H1 (cell line): ENCODE results near the gene ADGRV1. TPM values are rescaled to one million over a fixed set of nuclear protein-coding genes. Genes with fewer than 3 reads are reported as not detected.

ENCODE experiments used
- CTCF ChIA-PET: fragments of 300-600 bp; sonication (Branson Sonifier 250); formaldehyde crosslinking; loops from one replicate; lab custom pipeline; 2021; ENCODE audit not compliant: partially characterized antibody; lab: Charles Lee
- POLR2A ChIA-PET: fragments of 300-600 bp; sonication (Branson Sonifier 250); formaldehyde crosslinking; loops from one replicate; lab custom pipeline; 2021; ENCODE audit warnings: inconsistent platforms; ENCODE audit not compliant: partially characterized antibody; lab: Charles Lee
- DNase-seq, 2 experiments: peaks; one replicate each; pipeline versions ENCODE4 v3.0.0 to v3.0.0-alpha.2; 2010 to 2022; ENCODE audit warnings: low spot score in 2 of 2, low read depth in 1 of 2, mixed read lengths in 1 of 2
- FAIRE-seq: peaks from 2 replicates; lab custom pipeline; 2011; peaks lifted over from hg19 to GRCh38; lab: Jason Lieb, UNC
- H2AFZ ChIP-seq: 2 replicates; pipeline ENCODE4 v1.8.1; 2012; ENCODE audit warnings: low read length, inconsistent platforms
- H2AK5ac ChIP-seq: 2 replicates; pipeline ENCODE4 v1.6.1; 2013; ENCODE audit warnings: low read depth, low read length
- H2BK120ac ChIP-seq: replicated peaks from 2 replicates; pipeline ENCODE3; 2013; ENCODE audit warnings: low read depth, low read length, inconsistent platforms
- H2BK12ac ChIP-seq: 2 replicates; pipeline ENCODE4 v1.6.1; 2013; ENCODE audit warnings: low read depth, low read length
- H2BK15ac ChIP-seq: 2 replicates; pipeline ENCODE4 v1.6.1; 2013; ENCODE audit warnings: low read length
- H2BK20ac ChIP-seq: 2 replicates; pipeline ENCODE4 v1.6.1; 2013; ENCODE audit warnings: low read length
- H2BK5ac ChIP-seq: 2 replicates; pipeline ENCODE4 v1.6.1; 2013; ENCODE audit warnings: low read depth, low read length
- H3K14ac ChIP-seq: 2 replicates; pipeline ENCODE4 v1.6.1; 2013; ENCODE audit warnings: inconsistent platforms; ENCODE audit not compliant: insufficient read length
- H3K18ac ChIP-seq: 2 replicates; pipeline ENCODE4 v1.6.1; 2013; ENCODE audit warnings: low read length; ENCODE audit errors: extremely low read depth
- H3K23ac ChIP-seq: 2 replicates; pipeline ENCODE4 v1.6.1; 2013; ENCODE audit warnings: inconsistent platforms; ENCODE audit not compliant: insufficient read length
- H3K23me2 ChIP-seq: 2 replicates; pipeline ENCODE4 v1.6.1; 2013; ENCODE audit warnings: low read depth, low read length
- H3K27ac ChIP-seq: 2 replicates; pipeline ENCODE4 v1.6.1; 2011; ENCODE audit warnings: low read depth, low read length, inconsistent platforms
- H3K27me3 ChIP-seq, 4 experiments: replicated peaks in 1 of 4; 1 replicate in 1 of 4; 2 replicates in 3 of 4; pipeline versions ENCODE4 v1.6.1 to v1.8.1; 2011 to 2013; ENCODE audit warnings: low read length in 3 of 4, mild to moderate bottlenecking in 3 of 4, inconsistent platforms in 2 of 4, mixed read lengths in 2 of 4, moderate library complexity in 1 of 4; ENCODE audit not compliant: control insufficient read depth in 3 of 4, insufficient read depth in 3 of 4; ENCODE audit errors: extremely low read depth in 1 of 4
- H3K36me3 ChIP-seq, 4 experiments: 2 replicates each; pipeline versions ENCODE4 v1.6.1 to v1.8.1; 2011 to 2013; ENCODE audit warnings: mild to moderate bottlenecking in 4 of 4, low read length in 3 of 4, moderate library complexity in 2 of 4, control low read depth in 1 of 4, inconsistent platforms in 1 of 4; ENCODE audit not compliant: insufficient read depth in 4 of 4, control insufficient read depth in 2 of 4
- H3K4ac ChIP-seq: replicated peaks from 2 replicates; pipeline ENCODE3; 2013; ENCODE audit warnings: low read length, low read depth, mixed read lengths, inconsistent platforms; ENCODE audit not compliant: insufficient read length
- H3K4me1 ChIP-seq, 4 experiments: replicated peaks in 1 of 4; 1 replicate in 1 of 4; 2 replicates in 3 of 4; pipeline versions ENCODE4 v1.6.1 to v1.8.1; 2011 to 2013; ENCODE audit warnings: low read length in 3 of 4, inconsistent platforms in 2 of 4, mixed read lengths in 1 of 4; ENCODE audit not compliant: insufficient read depth in 4 of 4, control insufficient read depth in 3 of 4
- H3K4me2 ChIP-seq, 2 experiments: 2 replicates each; pipeline versions ENCODE4 v1.6.1 to v1.8.1; 2011 to 2013; ENCODE audit warnings: low read depth in 2 of 2, low read length in 2 of 2, control low read depth in 1 of 2, inconsistent platforms in 1 of 2, mild to moderate bottlenecking in 1 of 2; ENCODE audit not compliant: insufficient read depth in 1 of 2
- H3K4me3 ChIP-seq, 4 experiments: fragments of 200-600, 300-600 bp in 1 of 4; sonication (generic), shearing (Covaris generic), sonication (Bioruptor Twin) in 1 of 4; 2 replicates each; pipeline versions ENCODE4 v1.5.1 to v1.8.1; 2011 to 2016; ENCODE audit warnings: low read length in 4 of 4, low read depth in 3 of 4, control low read depth in 2 of 4, inconsistent platforms in 2 of 4, mild to moderate bottlenecking in 2 of 4, mixed read lengths in 1 of 4, moderate library complexity in 1 of 4; ENCODE audit not compliant: insufficient read depth in 2 of 4; ENCODE audit errors: extremely low read depth in 1 of 4
- H3K56ac ChIP-seq: replicated peaks from 2 replicates; pipeline ENCODE3; 2013; ENCODE audit warnings: low read depth, mild to moderate bottlenecking, mixed read lengths, low read length, inconsistent platforms; ENCODE audit not compliant: insufficient read length
- H3K79me1 ChIP-seq: 2 replicates; pipeline ENCODE4 v1.6.1; 2013; ENCODE audit warnings: low read depth, low read length, control low read depth
- H3K79me2 ChIP-seq, 2 experiments: 2 replicates each; pipeline versions ENCODE4 v1.6.1 to v1.8.1; 2012 to 2013; ENCODE audit warnings: low read length in 2 of 2, mild to moderate bottlenecking in 2 of 2, inconsistent platforms in 1 of 2; ENCODE audit not compliant: insufficient read depth in 2 of 2, control insufficient read depth in 1 of 2
- H3K9ac ChIP-seq, 4 experiments: replicated peaks in 1 of 4; 1 replicate in 1 of 4; 2 replicates in 3 of 4; pipeline versions ENCODE4 v1.6.1 to v1.8.1; 2011 to 2013; ENCODE audit warnings: low read depth in 3 of 4, low read length in 3 of 4, control low read depth in 2 of 4, mild to moderate bottlenecking in 2 of 4, moderate library complexity in 2 of 4, inconsistent platforms in 1 of 4; ENCODE audit errors: extremely low read depth in 1 of 4
- H3K9me3 ChIP-seq, 2 experiments: 2 replicates each; pipeline versions ENCODE4 v1.6.1 to v1.8.1; 2012 to 2013; ENCODE audit warnings: mild to moderate bottlenecking in 2 of 2, moderate library complexity in 2 of 2, control low read depth in 1 of 2, inconsistent platforms in 1 of 2, low read depth in 1 of 2, low read length in 1 of 2, mixed read lengths in 1 of 2; ENCODE audit not compliant: insufficient read depth in 2 of 2
- H4K20me1 ChIP-seq, 2 experiments: replicated peaks in 1 of 2; 2 replicates each; pipeline versions ENCODE3 to v1.8.1; 2011 to 2013; ENCODE audit warnings: inconsistent platforms in 2 of 2, low read length in 2 of 2, mild to moderate bottlenecking in 1 of 2; ENCODE audit not compliant: insufficient read depth in 2 of 2, control insufficient read depth in 1 of 2
- H4K5ac ChIP-seq: 2 replicates; pipeline ENCODE4 v1.6.1; 2013; ENCODE audit warnings: low read length, low read depth, mixed read lengths, inconsistent platforms; ENCODE audit not compliant: insufficient read length
- H4K8ac ChIP-seq: 2 replicates; pipeline ENCODE4 v1.8.0; 2013; ENCODE audit warnings: mild to moderate bottlenecking, moderate library complexity, low read length, inconsistent platforms; ENCODE audit not compliant: insufficient read depth; ENCODE audit errors: extremely low read depth
- H4K91ac ChIP-seq: replicated peaks from 2 replicates; pipeline ENCODE3; 2013; ENCODE audit warnings: low read length, mixed read lengths, inconsistent platforms; ENCODE audit not compliant: insufficient read length
- CBX5 ChIP-seq: fragments of 300-800, 300-1000 bp; sonication (generic); IDR thresholded peaks from 2 replicates; pipeline ENCODE4 v1.7.1; 2016; ENCODE audit warnings: antibody characterized with exemption, low read length, low read depth
- CREB1 ChIP-seq: IDR thresholded peaks from 2 replicates; pipeline ENCODE4 v1.6.1; 2012; ENCODE audit warnings: inconsistent platforms
- EP300 ChIP-seq, 2 experiments: IDR thresholded peaks; 1 replicate in 1 of 2; 2 replicates in 1 of 2; pipeline ENCODE4 v1.6.1; 2011 to 2012; ENCODE audit warnings: low read depth in 2 of 2, low read length in 2 of 2, mild to moderate bottlenecking in 2 of 2, borderline replicate concordance in 1 of 2, inconsistent platforms in 1 of 2, moderate library complexity in 1 of 2
- NANOG ChIP-seq: IDR thresholded peaks from 2 replicates; pipeline ENCODE4 v1.6.1; 2011; ENCODE audit warnings: low read length, low read depth, mild to moderate bottlenecking, inconsistent platforms; ENCODE audit not compliant: insufficient read depth, poor library complexity, severe bottlenecking
- POLR2AphosphoS5 ChIP-seq: IDR thresholded peaks from 2 replicates; pipeline ENCODE4 v1.6.1; 2011; ENCODE audit warnings: low read depth, low read length
- RAD21 ChIP-seq, 2 experiments: IDR thresholded peaks in 1 of 2; conservative IDR thresholded peaks in 1 of 2; 2 replicates each; pipeline ENCODE4 v1.6.1; 2011; ENCODE audit warnings: low read depth in 2 of 2, low read length in 2 of 2, improper control_type of control experiment in 1 of 2, inconsistent platforms in 1 of 2, mild to moderate bottlenecking in 1 of 2, moderate library complexity in 1 of 2
- RBBP5 ChIP-seq: IDR thresholded peaks from 2 replicates; pipeline ENCODE4 v1.7.1; 2012; ENCODE audit warnings: low read depth, mild to moderate bottlenecking, inconsistent platforms, low read length, moderate library complexity, borderline replicate concordance
- SAP30 ChIP-seq: fragments of 300-600 bp; sonication (generic); IDR thresholded peaks from 2 replicates; pipeline ENCODE4 v1.7.1; 2012; ENCODE audit warnings: low read length, moderate library complexity, mild to moderate bottlenecking, inconsistent platforms; ENCODE audit not compliant: insufficient read depth, insufficient replicate concordance
- SP2 ChIP-seq: IDR thresholded peaks from 2 replicates; pipeline ENCODE4 v1.6.1; 2012; ENCODE audit warnings: mild to moderate bottlenecking, low read length, inconsistent platforms
- SP4 ChIP-seq: IDR thresholded peaks from 2 replicates; pipeline ENCODE4 v1.6.1; 2012; ENCODE audit warnings: low read length, inconsistent platforms
- SRF ChIP-seq: IDR thresholded peaks from 2 replicates; pipeline ENCODE4 v1.6.1; 2011; ENCODE audit warnings: mild to moderate bottlenecking, low read depth, low read length, moderate library complexity
- SUZ12 ChIP-seq: fragments of 200-600 bp; sonication (generic); IDR thresholded peaks from 2 replicates; pipeline ENCODE4 v1.6.1; 2012; ENCODE audit warnings: mild to moderate bottlenecking, inconsistent platforms, low read length, moderate library complexity, mixed read lengths
- ZNF274 ChIP-seq: IDR thresholded peaks from 2 replicates; pipeline ENCODE4 v1.7.0; 2012; ENCODE audit warnings: low read length, borderline replicate concordance; ENCODE audit errors: extremely low read depth
- WGBS, 2 experiments: shearing (Covaris generic) in 1 of 2; methylation state at CpG; one replicate each; pipeline versions ENCODE4 v1.1.6 to v1.1.7; 2013 to 2015; ENCODE audit warnings: low lambda C conversion rate in 2 of 2, mixed read lengths in 2 of 2, inconsistent platforms in 1 of 2, low coverage in 1 of 2, missing lambda C conversion rate in 1 of 2; ENCODE audit not compliant: insufficient replicate concordance in 2 of 2, insufficient coverage in 1 of 2, insufficient read length in 1 of 2; ENCODE audit errors: extremely low coverage in 1 of 2, missing lambda C conversion rate in 1 of 2; 5-methylcytosine and 5-hydroxymethylcytosine counted together
- polyA plus RNA-seq, 7 experiments: library from polyadenylated mRNA; depleted of rRNA in 3 of 7; stranded (reverse) in 5 of 7; unstranded in 2 of 7; fragments of >200 nt in 5 of 7; fragments of 200-250 nt in 2 of 7; gene quantifications; 1 replicate in 5 of 7; 2 replicates in 1 of 7; 4 replicates in 1 of 7; pipeline versions ENCODE4 v1.2.1 to v1.2.3, GENCODE V29; 2011 to 2013; ENCODE audit warnings: missing spikeins in 2 of 7, mixed read lengths in 2 of 7
- total RNA-seq: library from RNA; stranded (reverse); fragmentation: NEBNext Ultra II Directional; extraction: Animal tissue kit (Norgen Biotek cat#: 25700); gene quantifications from 2 replicates; pipeline ENCODE4 v1.2.1, GENCODE V29; 2021
- TF ChIP-seq, protein P1 (sequence below): IDR thresholded peaks from 2 replicates; pipeline ENCODE4 v1.6.1; 2011; ENCODE audit warnings: low read depth, mild to moderate bottlenecking, low read length; ENCODE audit not compliant: insufficient read depth

The ADGRV1 gene
- total and polyA plus RNA-seq, 2 of the 8 experiments (the other 6 are each of a cell fraction or from before 2014, with no cell fraction given), result 53.1 to 62.2 TPM

DNA sequence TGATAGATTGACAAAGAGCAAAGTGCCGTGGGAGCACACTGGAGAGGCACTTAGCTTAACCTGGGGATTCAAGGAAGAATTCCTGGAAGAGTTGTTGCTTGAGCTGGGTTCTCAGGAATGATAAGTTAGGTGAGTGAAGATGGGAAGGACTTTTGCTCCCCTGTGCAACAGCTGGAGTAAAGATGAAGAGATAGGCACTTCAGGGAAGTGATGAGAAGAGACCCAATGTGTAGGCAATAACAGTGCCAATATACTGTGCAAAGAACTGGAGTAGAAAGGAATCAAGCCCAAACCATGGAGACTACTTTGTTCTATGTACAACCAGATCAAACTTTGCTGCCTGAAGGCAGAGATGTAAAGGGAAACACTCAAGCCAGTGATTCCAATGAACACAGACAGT lies 92.2 kb downstream of the ADGRV1 start:
- Histone ChIP-seq H3K9me3 (no peaks in the 10 kb centered on the region), H2BK120ac (no peak overlapping the region), H2AK5ac (no peak overlapping the region), H4K5ac (no peak overlapping the region), H3K79me2 (no peaks in the 10 kb centered on the region), H3K9ac (no peak overlapping the region), H4K20me1 (peaks cover 2 to 3% of the 10 kb centered on the region in 2 experiments), H2BK15ac (no peak overlapping the region), H3K23ac (no peak overlapping the region), H4K8ac (no peak overlapping the region), H3K14ac (no peak overlapping the region), H3K4me3 (no peak overlapping the region), H3K27ac (no peak overlapping the region), H3K27me3 (no peaks in the 10 kb centered on the region), H3K4ac (no peak overlapping the region), H2AFZ (no peak overlapping the region), H3K18ac (no peak overlapping the region), H2BK12ac (no peak overlapping the region), H4K91ac (no peak overlapping the region), H2BK20ac (no peak overlapping the region), H3K56ac (no peak overlapping the region), H3K23me2 (no peaks in the 10 kb centered on the region), H3K79me1 (no peaks in the 10 kb centered on the region), H3K4me1 (no peaks in the 10 kb centered on the region), H3K4me2 (no peak overlapping the region), H2BK5ac (no peak overlapping the region), H3K36me3 (peaks cover 10 to 71% (median 30%) of the 10 kb centered on the region in 4 experiments)
- POLR2A ChIA-PET, result no interaction called here
- DNase-seq (no peak), FAIRE-seq (no peak)
- 96% methylated on average over 1 of the region's 1 CpG; no CpG with 5 or more reads in 1 of the 2 experiments for WGBS, 2 experiments
- CTCF ChIA-PET, result interaction anchor here (1.3 kb wide), 1 partner anchor 8 kb away, joined by 3 read pairs; no protein-coding TSS in a partner anchor
- TF ChIP-seq SP4 (no peak), EP300 (IDR thresholded peaks at IDR 0.05; ENCODE audit: borderline replicate concordance in 1 of 2, low read depth in 2 of 2, low read length in 2 of 2) (no peak), NANOG (no peak), SRF (no peak), POLR2AphosphoS5 (no peak), RBBP5 (no peak), RAD21 (IDR thresholded peaks at IDR 0.05 in 1 of 2, conservative IDR thresholded peaks at IDR 0.05 in 1 of 2; ENCODE audit: low read depth in 2 of 2, low read length in 2 of 2) (no peak), SP2 (no peak), ZNF274 (no peak), CBX5 (no peak), CREB1 (no peak), SAP30 (no peak), SUZ12 (no peak)
- TF ChIP-seq, protein P1, sequence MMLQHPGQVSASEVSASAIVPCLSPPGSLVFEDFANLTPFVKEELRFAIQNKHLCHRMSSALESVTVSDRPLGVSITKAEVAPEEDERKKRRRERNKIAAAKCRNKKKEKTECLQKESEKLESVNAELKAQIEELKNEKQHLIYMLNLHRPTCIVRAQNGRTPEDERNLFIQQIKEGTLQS, result no peak
